Stimulated activated CD4-positive, alpha-beta T cell treated with anti-CD3 and anti-CD28 coated beads, Interleukin-2, amount 100 ng/mL, for 48 hours (primary cell): ENCODE data around the gene TMEM101.
"Not testable (repeated sequence)": the region's sequence is repeated elsewhere in the genome, so short reads cannot be mapped to it uniquely, and the experiment has no call there.

ENCODE experiments used
- DNase-seq, 2 donors: peaks; one replicate each; pipeline ENCODE4 v3.0.0-alpha.2; 2020

The TMEM101 gene

DNA sequence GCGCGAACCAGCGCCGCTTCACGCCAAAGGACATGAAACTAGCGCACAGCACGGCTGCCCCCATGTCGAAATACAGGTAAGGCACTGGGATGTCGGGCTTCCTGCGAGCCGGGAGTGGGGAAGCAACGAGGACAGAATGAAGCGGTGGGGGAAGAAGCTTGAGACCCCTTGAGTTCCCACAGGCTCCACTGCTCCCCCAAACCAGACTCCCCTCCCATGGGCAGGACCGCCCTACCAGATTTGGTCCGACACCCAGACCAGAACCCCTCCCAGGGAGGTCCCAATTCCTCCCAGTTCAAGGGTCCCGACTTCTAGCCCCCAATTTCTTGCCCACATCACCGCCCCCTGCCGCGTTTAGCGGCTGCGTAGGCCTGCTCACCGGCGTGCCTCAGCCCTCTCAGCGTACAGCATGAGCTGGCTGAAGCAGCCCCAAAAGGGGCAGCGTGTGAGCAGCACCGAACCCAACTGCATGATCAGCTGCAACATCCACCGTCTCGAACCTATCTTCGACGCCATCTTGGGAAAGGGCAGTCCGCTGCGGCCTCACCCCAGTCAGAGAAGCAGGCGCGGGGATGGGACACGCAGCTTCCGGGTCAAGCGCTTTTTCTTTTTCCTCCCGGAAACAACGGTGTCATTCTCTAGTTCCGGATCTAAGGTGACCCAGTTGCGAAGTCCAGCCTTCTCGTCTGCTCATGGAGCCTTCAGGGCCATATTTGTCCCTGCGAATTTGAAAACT is at the start of gene TMEM101:
TSS of gene TMEM101 (minus strand) at position 527 of the 736 bp plus-strand sequence. CDS start at position 516, 11 bp downstream.
- peak; percentile 78 to 82 for DNase-seq

DNA sequence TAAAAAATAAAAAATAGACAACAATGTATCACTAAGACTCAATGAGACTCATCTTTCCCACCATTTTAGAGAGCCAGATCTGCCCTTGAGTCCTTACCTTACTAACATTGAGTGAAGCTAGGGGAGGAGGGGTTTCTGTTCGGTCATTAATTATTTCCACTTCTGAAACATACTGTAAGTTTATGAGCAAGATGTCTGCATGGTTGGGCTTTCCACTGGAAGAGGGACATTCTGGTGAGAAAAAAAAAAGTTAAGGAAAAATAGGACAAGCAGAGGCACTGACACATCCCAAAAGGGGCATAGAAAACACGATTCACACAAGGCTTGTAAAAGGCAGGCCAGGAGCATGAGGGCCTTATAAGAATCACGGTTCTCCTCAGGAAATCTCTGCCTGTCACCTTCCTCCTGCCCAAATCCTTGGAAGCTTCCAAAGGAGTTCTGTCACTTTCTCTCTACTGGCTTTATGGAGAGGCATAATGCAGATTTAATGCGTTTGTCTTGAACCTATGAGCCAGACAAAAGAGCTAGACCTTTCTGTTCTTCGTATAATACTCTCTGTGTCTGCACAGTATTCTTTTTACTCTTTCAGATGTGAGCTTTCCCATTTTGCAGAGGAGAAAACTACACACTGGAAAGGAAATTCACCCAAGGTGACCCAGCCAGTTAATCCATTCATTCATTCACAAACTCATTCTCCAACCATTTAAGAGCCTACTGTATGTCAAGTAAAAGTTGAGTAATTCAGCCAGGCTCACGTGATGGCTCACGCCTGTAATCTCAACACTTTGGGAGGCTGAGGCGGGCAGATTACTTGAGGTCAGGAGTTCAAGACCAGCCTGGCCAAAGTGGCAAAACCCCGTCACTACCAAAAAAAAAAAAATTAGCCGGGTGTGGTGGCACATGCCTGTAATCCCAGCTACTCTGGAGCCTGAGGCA is 49.2 kb upstream of the TMEM101 start:
- no peak for DNase-seq

DNA sequence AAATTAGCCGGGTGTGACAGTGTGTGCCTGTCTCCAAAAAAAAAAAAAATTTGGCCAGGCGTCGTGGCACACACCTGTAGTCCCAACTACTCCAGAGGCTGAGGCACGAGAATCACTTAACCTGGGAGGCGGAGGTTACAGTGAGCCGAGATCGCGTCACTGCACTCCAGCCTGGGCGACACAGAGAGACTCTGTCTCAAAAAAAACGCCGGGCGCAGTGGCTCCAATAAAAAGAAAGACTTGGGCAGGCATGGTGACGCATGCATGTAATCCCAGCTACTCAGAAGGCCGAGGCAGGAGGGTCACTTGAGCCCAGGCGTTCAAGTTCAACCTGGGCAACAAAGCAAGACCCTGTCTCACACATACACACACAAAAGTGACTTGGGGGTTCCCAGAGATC is 48.1 kb upstream of the TMEM101 start:
- no peak for DNase-seq

DNA sequence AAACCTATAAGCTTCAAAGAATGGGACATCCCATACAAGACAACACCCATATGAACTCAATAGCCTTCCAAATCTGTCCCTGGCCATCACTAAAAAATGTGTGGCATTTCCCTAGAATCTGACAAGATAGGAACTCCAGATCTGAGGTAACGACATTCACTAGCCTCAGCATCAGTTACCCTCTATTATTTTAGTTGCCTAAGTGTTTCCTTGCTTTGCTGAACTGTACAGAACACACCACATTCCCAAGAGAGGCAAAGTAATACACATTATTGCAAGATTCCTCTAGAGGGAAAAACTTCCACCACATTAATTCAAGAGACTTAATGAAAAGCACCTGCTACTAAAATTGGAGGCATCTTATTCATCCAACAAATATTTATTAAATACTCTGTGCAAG is 46.7 kb upstream of the TMEM101 start:
- DNase-seq, result no peak

GRCh38 chr17:44059101-44059892 is 44.5 kb upstream of the TMEM101 start:
- no peak for DNase-seq

GRCh38 chr17:44053125-44053872 is 38.5 kb upstream of the TMEM101 start:
- DNase-seq, result no peak

- no peak for DNase-seq
Observed at GRCh38 chr17:44049294-44050060, 34.7 kb upstream of the TMEM101 start.

DNA sequence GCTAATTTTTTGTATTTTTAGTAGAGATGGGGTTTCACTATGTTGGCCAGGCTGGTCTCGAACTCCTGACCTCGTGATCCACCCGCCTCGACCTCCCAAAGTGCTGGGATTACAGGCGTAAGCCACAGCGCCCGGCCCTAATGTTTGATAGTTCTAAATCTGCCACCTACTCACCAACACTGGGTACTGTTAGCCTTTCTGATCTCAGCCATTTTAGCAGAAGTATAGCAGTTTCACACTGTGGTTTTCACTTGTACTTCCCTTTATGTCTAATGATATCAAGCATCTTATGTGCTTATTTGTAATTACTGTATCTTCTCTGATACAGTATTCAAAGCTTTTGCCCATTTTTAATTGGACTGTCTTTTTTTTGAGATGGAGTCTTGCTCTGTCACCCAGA is 32.1 kb upstream of the TMEM101 start:
- DNase-seq, result not testable (repeated sequence)

- DNase-seq, result no peak
Observed at GRCh38 chr17:44045486-44045885, 30.7 kb upstream of the TMEM101 start.

GRCh38 chr17:44044071-44044470 is 29.3 kb upstream of the TMEM101 start:
- DNase-seq, result no peak

DNA sequence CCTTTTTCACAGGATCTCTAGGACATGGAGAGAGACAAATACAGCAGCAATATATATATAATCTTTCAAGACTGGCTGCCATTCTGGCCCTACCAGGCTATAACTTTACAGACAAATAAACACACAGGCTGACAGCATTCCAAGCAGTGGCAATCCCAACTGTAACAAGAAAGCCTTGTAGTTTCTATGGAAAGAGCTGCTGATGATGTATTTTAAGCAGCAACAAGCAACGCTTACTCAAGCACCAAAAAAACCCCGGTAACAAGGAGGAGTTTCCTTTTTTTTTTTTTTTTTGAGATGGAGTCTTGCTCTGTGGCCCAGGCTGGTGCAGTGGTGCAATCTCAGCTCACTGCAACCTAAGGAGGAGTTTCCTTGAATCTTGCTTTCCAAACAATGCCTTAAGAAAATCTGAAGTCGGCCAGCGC is 28.5 kb upstream of the TMEM101 start:
- no peak for DNase-seq

DNA sequence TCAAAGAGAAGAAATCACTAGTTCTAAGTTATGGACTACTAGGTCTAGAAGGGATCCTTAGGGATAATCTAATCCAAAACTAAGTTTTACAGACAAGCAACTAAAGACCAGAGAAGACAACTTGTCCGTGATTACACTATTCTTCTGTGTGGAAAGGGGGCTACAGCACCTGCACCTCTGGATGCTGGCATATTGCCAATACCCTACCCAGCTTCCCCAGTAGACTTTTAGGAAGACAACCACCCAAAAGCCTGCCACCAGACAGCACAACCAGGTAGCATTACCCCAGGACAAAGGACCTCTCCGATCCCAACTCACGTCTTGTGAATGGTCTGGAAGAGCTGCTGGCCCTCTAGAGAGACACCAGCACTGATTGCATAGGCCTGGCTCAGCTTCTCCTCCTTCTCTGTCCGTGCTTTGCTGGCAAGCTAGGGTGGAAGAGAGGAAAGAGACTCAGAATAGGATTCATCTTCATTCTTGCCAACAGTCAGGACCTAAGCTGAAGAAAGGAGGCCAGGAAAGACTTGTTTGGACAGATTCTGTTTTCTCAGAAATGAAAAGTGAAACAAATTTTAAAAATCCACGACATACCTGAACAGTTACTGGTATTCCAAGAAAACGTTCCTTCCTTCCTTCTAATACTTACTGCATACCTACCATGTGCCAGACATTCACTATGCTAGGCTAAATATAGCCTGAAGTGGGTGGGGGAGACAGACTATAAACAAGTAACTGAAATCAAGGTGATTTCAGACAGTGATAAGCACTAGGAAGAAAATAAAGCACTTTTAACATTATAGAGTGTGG is 25.3 kb upstream of the TMEM101 start:
- no peak for DNase-seq

- no peak for DNase-seq
Observed at GRCh38 chr17:44038604-44039011, 23.8 kb upstream of the TMEM101 start.

GRCh38 chr17:44037471-44037870 is 22.7 kb upstream of the TMEM101 start:
- no peak for DNase-seq

- DNase-seq, result not testable (repeated sequence)
Observed at GRCh38 chr17:44034688-44035087, 19.9 kb upstream of the TMEM101 start.

DNA sequence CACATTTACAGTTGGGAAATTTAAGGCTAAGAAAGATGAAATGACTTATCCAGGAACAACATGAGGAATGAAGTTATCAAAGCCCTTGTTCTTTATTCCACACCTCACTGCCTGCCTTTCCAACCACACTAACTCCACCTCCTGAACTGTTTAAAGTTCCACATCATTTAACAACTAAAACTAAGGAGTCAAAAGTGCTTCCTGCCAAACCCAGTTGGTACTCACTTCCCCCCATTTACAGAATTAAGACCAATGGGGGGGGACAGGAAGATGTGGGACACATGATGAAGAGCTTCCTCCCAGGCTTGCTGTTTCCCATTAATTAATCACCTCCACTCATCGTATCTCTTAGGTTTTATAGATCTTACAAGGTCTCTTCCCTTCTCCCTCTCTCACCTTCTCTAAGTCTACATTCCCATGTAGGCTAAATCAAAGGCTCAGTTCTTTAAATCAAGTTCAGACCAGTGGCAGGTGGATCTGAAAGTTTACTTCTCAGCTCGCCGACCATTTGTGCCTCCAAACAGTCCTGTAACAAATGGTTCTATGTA is 19.2 kb upstream of the TMEM101 start:
- no peak for DNase-seq

DNA sequence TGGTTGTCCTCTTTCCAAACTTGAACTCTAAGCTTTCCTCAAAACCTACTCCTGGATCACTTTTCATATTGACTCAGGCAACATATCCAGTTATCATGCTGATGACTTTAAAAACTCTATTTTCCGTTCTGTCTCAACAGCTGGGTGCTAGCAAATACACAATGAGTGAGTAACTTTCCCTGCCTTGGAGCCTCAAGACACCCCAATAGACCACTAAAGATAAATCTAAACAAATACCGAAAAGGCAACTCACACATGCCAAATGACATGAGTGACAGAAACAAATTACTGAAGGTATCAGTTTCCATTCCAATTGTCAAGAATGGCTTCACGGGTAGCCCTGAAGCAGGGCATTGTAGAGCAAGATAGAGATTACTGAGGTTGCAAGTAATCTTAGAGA is 15.7 kb upstream of the TMEM101 start:
- no peak for DNase-seq

DNA sequence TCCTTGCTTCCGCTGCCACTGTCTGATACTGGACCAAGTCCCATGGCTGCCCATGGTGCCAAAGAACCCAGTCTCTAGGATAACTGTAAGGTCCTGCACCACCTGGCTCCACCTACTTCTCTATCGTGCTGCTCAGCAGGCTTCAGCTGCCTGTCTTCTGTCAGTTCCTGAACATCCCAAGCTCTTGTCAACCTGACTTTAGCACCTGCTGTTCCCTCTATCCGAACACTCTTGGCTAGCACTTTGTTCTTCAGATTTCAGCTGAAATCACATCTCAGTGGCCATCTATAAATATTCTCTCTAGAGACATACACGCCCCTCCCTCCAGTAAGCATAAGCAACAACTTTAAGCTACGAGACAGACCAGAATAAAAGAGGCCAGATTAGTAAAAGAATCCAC is 15.0 kb upstream of the TMEM101 start:
- no peak for DNase-seq

DNA sequence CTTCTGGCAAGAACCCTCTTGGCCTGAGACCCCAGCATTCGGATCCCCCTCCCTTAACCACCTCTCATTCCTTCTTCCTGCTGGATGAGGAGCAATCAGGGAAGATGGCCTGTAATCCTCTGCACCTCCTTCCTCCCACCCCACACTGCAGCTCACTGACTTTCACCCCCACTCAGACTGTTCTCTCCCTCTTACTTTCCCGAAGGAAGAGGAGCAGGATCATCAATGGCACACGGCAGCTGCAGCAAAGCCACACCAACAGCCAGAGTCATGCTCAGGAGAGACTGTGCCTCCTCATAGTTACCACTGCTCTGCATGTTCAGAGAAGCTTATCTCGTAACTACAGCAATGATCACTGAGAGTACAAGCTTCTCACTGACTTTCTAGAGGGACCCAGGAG is 10.1 kb upstream of the TMEM101 start:
- no peak for DNase-seq

GRCh38 chr17:44024271-44024663 is 9.5 kb upstream of the TMEM101 start:
- no peak for DNase-seq
